ENCODE data around the gene SUCLG2. TPM values are rescaled to one million over a fixed set of nuclear protein-coding genes. Genes with fewer than 3 reads are reported as not detected.

SUCLG2 gene
- total RNA-seq, 1 experiment from 2014 or later: 38.5 TPM

GRCh38 chr3:67601385-67601784, 53.0 kb downstream of the SUCLG2 start:
- no peaks in the 10 kb centered on the region for H3K79me1 ChIP-seq (ENCODE audit: insufficient read depth, low read depth, low read length, poor library complexity, severe bottlenecking)
- H3K18ac ChIP-seq (ENCODE audit: insufficient read length, low read depth, low read length): no peak overlapping the region
- no peak overlapping the region for H3K27ac ChIP-seq (ENCODE audit: insufficient read length, low read depth, low read length)
- no peak overlapping the region for H3K4me2 ChIP-seq (ENCODE audit: insufficient read depth, insufficient read length, low read length)
- Mint-ChIP-seq H3K9me3 (no peaks in the 10 kb centered on the region), H3K27ac (no peak overlapping the region), H3K4me3 (no peak overlapping the region), H3K4me1 (peaks cover 14% of the 10 kb centered on the region in 2 experiments), H3K36me3 (ENCODE audit: insufficient read depth in 1 of 3, low read depth in 3 of 3) (peaks cover 7 to 17% (median 13%) of the 10 kb centered on the region in 3 experiments; a peak in 6 of 7 replicates), H3K27me3 (ENCODE audit: low read depth) (no peaks in the 10 kb centered on the region)
- H3K9me3 ChIP-seq (ENCODE audit: control insufficient read depth, low read depth, low read length): no peaks in the 10 kb centered on the region
- no peak overlapping the region for H3K14ac ChIP-seq (ENCODE audit: insufficient read depth, low read length)
- no peak overlapping the region for H4K91ac ChIP-seq (ENCODE audit: insufficient read length, low read depth, low read length)
- no peaks in the 10 kb centered on the region for H3K27me3 ChIP-seq (ENCODE audit: insufficient read depth, low read length)
- no peak overlapping the region for H4K5ac ChIP-seq (ENCODE audit: insufficient read length, low read depth, low read length)
- no peak overlapping the region for H2BK15ac ChIP-seq (ENCODE audit: low read depth, low read length)
- H2BK12ac ChIP-seq (ENCODE audit: insufficient read length, low read depth, low read length): no peak overlapping the region
- no peak overlapping the region for H2AK5ac ChIP-seq (ENCODE audit: insufficient read length, low read length)
- WGBS (ENCODE audit: extremely low coverage, insufficient read length, low lambda C conversion rate): no CpG with 5 or more reads among the region's 5 CpGs
- no peak overlapping the region for H3K23ac ChIP-seq (ENCODE audit: insufficient read length, low read depth, low read length)
- H4K8ac ChIP-seq (replicated peaks; ENCODE audit: insufficient read length, low read depth, low read length): no peak overlapping the region
- H3T11ph ChIP-seq (ENCODE audit: low read length): no peak overlapping the region
- no peaks in the 10 kb centered on the region for H3K23me2 ChIP-seq (ENCODE audit: insufficient read length, low read depth, low read length, poor library complexity, severe bottlenecking)
- H4K20me1 ChIP-seq (ENCODE audit: control insufficient read depth, insufficient read depth, insufficient read length): no peaks in the 10 kb centered on the region
- H2AFZ ChIP-seq (ENCODE audit: low read length): no peak overlapping the region
- DNase-seq: no peak
- no peak overlapping the region for H3K9ac ChIP-seq (ENCODE audit: extremely low read depth, insufficient read length, low read length)
- H2BK5ac ChIP-seq (ENCODE audit: insufficient read length, low read length): no peak overlapping the region
- H3K4me1 ChIP-seq (ENCODE audit: insufficient read depth, low read length): peaks cover 3% of the 10 kb centered on the region; the same call in 1 of the 2 replicates
- no peaks in the 10 kb centered on the region for H3K79me2 ChIP-seq (ENCODE audit: insufficient read depth, low read length)
- no peak for TF ChIP-seq CTCF (conservative IDR thresholded peaks at IDR 0.05)
- H3K56ac ChIP-seq (ENCODE audit: insufficient read length, low read depth, low read length): no peak overlapping the region
- no peak overlapping the region for H2BK20ac ChIP-seq (ENCODE audit: low read depth, low read length, poor library complexity, severe bottlenecking)
- H2BK120ac ChIP-seq (ENCODE audit: low read depth, low read length, poor library complexity, severe bottlenecking): no peak overlapping the region
- H3K4ac ChIP-seq (ENCODE audit: low read depth, low read length): no peak overlapping the region

Measured in H9 (cell line).